Body of pancreas (tissue), 4 donors: Measurements from ENCODE around the gene ZMPSTE24.

Experiments
- POLR2A ChIP-seq, 3 donors: fragments of 450-650 bp; IDR thresholded peaks; one replicate each; pipeline ENCODE4 v1.6.1; 2016; ENCODE audit warnings: antibody characterized with exemption in 3 of 3, mild to moderate bottlenecking in 2 of 3
- TF ChIP-seq, protein P1 (sequence below), 7 experiments: fragments of 450-650 bp in 4 of 7; fragments of 200-600 bp in 3 of 7; sonication (generic) in 3 of 7; IDR thresholded peaks; one replicate each; pipeline ENCODE4 v1.5.1; 2016 to 2019; ENCODE audit warnings: antibody characterized with exemption in 7 of 7

DNA sequence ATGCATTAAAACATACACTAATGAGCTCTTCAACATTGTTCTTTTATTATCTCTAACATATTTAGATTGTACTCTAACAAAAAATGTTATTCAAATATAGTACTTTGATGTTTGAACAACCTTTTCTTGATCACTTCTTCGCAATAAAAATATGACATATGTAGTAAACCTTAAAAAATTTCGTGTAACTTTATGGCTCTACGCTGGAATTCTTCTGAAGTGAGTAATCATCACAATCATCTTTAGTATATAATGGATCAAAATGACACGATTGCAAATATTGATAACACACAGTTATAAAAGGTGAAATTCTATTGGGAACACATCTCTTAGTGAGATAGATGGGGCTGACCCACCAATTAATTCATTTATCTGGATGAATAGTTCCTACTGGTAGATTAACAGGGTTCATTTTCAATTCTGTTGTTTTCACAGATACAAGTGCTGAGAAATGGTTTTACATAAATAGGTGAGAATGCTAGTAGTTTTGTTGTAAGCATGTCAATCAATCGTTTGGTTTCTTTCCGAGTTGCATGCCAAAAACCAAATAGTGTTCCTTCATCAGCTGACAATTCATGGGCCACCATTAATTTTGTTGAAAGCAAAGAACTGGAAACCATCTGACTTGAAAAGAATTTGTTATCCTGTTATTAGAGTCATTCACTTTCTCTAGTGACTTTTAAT, 1.5 kb upstream of the ZMPSTE24 start:
- TF ChIP-seq, protein P1, sequence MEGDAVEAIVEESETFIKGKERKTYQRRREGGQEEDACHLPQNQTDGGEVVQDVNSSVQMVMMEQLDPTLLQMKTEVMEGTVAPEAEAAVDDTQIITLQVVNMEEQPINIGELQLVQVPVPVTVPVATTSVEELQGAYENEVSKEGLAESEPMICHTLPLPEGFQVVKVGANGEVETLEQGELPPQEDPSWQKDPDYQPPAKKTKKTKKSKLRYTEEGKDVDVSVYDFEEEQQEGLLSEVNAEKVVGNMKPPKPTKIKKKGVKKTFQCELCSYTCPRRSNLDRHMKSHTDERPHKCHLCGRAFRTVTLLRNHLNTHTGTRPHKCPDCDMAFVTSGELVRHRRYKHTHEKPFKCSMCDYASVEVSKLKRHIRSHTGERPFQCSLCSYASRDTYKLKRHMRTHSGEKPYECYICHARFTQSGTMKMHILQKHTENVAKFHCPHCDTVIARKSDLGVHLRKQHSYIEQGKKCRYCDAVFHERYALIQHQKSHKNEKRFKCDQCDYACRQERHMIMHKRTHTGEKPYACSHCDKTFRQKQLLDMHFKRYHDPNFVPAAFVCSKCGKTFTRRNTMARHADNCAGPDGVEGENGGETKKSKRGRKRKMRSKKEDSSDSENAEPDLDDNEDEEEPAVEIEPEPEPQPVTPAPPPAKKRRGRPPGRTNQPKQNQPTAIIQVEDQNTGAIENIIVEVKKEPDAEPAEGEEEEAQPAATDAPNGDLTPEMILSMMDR (IDR thresholded peaks at IDR 0.05), result no peak
- no peak for TF ChIP-seq POLR2A (IDR thresholded peaks at IDR 0.05)
